Ishikawa (cell line): ENCODE results near the gene FAM174A.

Source experiments
- CEBPB ChIP-seq: IDR thresholded peaks from 2 replicates; pipeline ENCODE4 v1.6.1; 2012
- EGR1 ChIP-seq: IDR thresholded peaks from 2 replicates; pipeline ENCODE4 v1.6.1; 2012
- EP300 ChIP-seq: IDR thresholded peaks from 2 replicates; pipeline ENCODE4 v1.6.1; 2012; ENCODE audit warnings: borderline replicate concordance
- FOXM1 ChIP-seq: IDR thresholded peaks from 2 replicates; pipeline ENCODE4 v1.6.1; 2012; ENCODE audit warnings: low read depth, borderline replicate concordance
- RAD21 ChIP-seq: IDR thresholded peaks from 2 replicates; pipeline ENCODE4 v1.6.1; 2012; ENCODE audit warnings: low read depth
- TAF1 ChIP-seq: IDR thresholded peaks from 2 replicates; pipeline ENCODE4 v1.6.1; 2012; ENCODE audit warnings: low read depth, mild to moderate bottlenecking
- TCF12 ChIP-seq: IDR thresholded peaks from 2 replicates; pipeline ENCODE4 v1.6.1; 2012; ENCODE audit warnings: low read depth
- TF ChIP-seq, protein P1 (sequence below): IDR thresholded peaks from 2 replicates; pipeline ENCODE4 v1.6.1; 2012
- TF ChIP-seq, protein P2 (sequence below): IDR thresholded peaks from 2 replicates; pipeline ENCODE4 v1.6.1; 2012; ENCODE audit warnings: low read depth, mild to moderate bottlenecking
- TF ChIP-seq, protein P3 (sequence below): IDR thresholded peaks from 2 replicates; pipeline ENCODE4 v1.6.1; 2012

DNA sequence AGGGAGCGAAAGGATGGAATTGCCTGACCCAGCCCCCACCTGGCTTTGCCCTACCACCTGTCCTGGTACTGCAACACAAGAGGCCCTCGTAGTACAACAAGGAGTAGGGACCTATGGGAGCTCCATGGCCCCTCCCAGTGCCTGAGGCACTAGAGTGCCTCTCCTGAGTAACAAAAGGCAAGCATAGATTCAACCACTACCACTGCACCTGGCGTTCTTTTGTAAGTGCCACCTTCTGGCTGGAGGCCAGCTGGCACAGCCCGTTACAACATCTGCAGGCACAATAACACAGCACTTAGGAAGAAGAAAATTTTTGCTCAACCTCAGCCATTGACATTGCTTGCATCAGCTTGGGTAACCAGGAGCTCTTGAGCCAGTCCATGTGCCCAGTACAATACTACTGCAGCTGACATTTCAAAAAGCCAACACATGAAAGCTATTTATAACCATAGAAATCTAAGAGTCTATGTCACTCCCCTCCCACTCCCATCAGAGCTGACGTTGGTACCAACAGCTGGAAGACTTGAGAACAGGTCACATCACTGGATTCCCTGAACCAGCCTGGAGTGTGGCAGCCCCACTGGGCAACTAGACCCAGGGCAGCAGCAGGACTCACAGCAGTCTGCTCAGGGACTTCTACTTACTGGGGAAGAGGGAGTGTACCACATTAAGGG lies 17.7 kb upstream of the FAM174A start:
- TF ChIP-seq, protein P1, sequence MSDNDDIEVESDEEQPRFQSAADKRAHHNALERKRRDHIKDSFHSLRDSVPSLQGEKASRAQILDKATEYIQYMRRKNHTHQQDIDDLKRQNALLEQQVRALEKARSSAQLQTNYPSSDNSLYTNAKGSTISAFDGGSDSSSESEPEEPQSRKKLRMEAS: no peak
- TF ChIP-seq, protein P2, sequence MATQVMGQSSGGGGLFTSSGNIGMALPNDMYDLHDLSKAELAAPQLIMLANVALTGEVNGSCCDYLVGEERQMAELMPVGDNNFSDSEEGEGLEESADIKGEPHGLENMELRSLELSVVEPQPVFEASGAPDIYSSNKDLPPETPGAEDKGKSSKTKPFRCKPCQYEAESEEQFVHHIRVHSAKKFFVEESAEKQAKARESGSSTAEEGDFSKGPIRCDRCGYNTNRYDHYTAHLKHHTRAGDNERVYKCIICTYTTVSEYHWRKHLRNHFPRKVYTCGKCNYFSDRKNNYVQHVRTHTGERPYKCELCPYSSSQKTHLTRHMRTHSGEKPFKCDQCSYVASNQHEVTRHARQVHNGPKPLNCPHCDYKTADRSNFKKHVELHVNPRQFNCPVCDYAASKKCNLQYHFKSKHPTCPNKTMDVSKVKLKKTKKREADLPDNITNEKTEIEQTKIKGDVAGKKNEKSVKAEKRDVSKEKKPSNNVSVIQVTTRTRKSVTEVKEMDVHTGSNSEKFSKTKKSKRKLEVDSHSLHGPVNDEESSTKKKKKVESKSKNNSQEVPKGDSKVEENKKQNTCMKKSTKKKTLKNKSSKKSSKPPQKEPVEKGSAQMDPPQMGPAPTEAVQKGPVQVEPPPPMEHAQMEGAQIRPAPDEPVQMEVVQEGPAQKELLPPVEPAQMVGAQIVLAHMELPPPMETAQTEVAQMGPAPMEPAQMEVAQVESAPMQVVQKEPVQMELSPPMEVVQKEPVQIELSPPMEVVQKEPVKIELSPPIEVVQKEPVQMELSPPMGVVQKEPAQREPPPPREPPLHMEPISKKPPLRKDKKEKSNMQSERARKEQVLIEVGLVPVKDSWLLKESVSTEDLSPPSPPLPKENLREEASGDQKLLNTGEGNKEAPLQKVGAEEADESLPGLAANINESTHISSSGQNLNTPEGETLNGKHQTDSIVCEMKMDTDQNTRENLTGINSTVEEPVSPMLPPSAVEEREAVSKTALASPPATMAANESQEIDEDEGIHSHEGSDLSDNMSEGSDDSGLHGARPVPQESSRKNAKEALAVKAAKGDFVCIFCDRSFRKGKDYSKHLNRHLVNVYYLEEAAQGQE: no peak
- TF ChIP-seq TCF12: no peak
- TF ChIP-seq CEBPB: no peak
- TF ChIP-seq TAF1: no peak
- no peak for TF ChIP-seq FOXM1
- TF ChIP-seq RAD21: peak; percentile 8; the same call in 1 of the 2 replicates
- no peak for TF ChIP-seq EP300
- TF ChIP-seq, protein P3, sequence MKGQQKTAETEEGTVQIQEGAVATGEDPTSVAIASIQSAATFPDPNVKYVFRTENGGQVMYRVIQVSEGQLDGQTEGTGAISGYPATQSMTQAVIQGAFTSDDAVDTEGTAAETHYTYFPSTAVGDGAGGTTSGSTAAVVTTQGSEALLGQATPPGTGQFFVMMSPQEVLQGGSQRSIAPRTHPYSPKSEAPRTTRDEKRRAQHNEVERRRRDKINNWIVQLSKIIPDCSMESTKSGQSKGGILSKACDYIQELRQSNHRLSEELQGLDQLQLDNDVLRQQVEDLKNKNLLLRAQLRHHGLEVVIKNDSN: peak; percentile 7; the same call in 1 of the 2 replicates
- no peak for TF ChIP-seq EGR1
